Calu3 (cell line): ENCODE results near the gene MAP2K1. TPM values are rescaled to one million over a fixed set of nuclear protein-coding genes. Genes with fewer than 3 reads are reported as not detected.

Source experiments
- BruUV-seq: library from RNA; stranded (reverse); fragments of 400-500 nt; replicated peaks from 2 replicates; lab custom pipeline; 2021; lab: Mats Ljungman, UMichigan
- CTCF ChIA-PET: fragments of 300-600 bp; sonication (Branson Sonifier 250); formaldehyde crosslinking; loops from one replicate; lab custom pipeline; 2022; ENCODE audit warnings: antibody characterized with exemption; lab: Charles Lee
- DNase-seq: peaks from one replicate; pipeline ENCODE4 v3.0.0; 2022
- H3K27ac Mint-ChIP-seq: one replicate; pipeline ENCODE4 v1.8.0; 2022; ENCODE audit warnings: mixed read lengths; ENCODE audit not compliant: unreplicated experiment
- H3K27me3 Mint-ChIP-seq: one replicate; pipeline ENCODE4 v1.8.0; 2022; ENCODE audit warnings: mixed read lengths; ENCODE audit not compliant: unreplicated experiment
- H3K36me3 Mint-ChIP-seq: one replicate; pipeline ENCODE4 v1.8.0; 2022; ENCODE audit warnings: mild to moderate bottlenecking, moderate library complexity, mixed read lengths; ENCODE audit not compliant: insufficient read depth, unreplicated experiment
- H3K4me1 Mint-ChIP-seq: one replicate; pipeline ENCODE4 v1.8.0; 2022; ENCODE audit warnings: mild to moderate bottlenecking, low read depth, mixed read lengths; ENCODE audit not compliant: unreplicated experiment
- H3K4me3 Mint-ChIP-seq: one replicate; pipeline ENCODE4 v1.8.0; 2022; ENCODE audit warnings: mild to moderate bottlenecking, low read depth, moderate library complexity, mixed read lengths; ENCODE audit not compliant: unreplicated experiment
- H3K9me3 Mint-ChIP-seq: one replicate; pipeline ENCODE4 v1.8.0; 2022; ENCODE audit warnings: low read depth, mixed read lengths; ENCODE audit not compliant: unreplicated experiment
- CTCF ChIP-seq: fragments of 200-600 bp; IDR thresholded peaks from one replicate; pipeline ENCODE4 v1.8.0; 2022; ENCODE audit warnings: antibody characterized with exemption; ENCODE audit not compliant: unreplicated experiment
- intact Hi-C: fragments of 100-400 bp; cut with micrococcal nuclease; formaldehyde crosslinking; loops from one replicate; pipeline ENCODE4 v1.10.0; 2022; ENCODE audit not compliant: unreplicated experiment
- microRNA-seq: library from miRNA; unstranded; fragments of <30 nt; microRNA quantifications from one replicate; pipeline ENCODE4 v1.2.0, GENCODE V29; 2022
- total RNA-seq: library from RNA; stranded (reverse); gene quantifications from 2 replicates; pipeline ENCODE4 v1.2.3, GENCODE V29; 2022

Gene MAP2K1
- total RNA-seq, 1 experiment from 2014 or later = 67.6 TPM

- no TSS peak for BruUV-seq
- H3K27ac Mint-ChIP-seq = no peak overlapping the region
- no peak overlapping the region for H3K4me3 Mint-ChIP-seq
- no peak for TF ChIP-seq CTCF
- no peaks in the 10 kb centered on the region for H3K4me1 Mint-ChIP-seq
- H3K9me3 Mint-ChIP-seq = no peaks in the 10 kb centered on the region
- intact Hi-C loops = no loop called here
- H3K36me3 Mint-ChIP-seq = peaks cover 17% of the 10 kb centered on the region
- H3K27me3 Mint-ChIP-seq = no peaks in the 10 kb centered on the region
- CTCF ChIA-PET = no interaction called here
- DNase-seq = no peak
Measured at GRCh38 chr15:66524838-66525237, 138.1 kb downstream of the MAP2K1 start.

- H3K27me3 Mint-ChIP-seq = no peaks in the 10 kb centered on the region
- no peaks in the 10 kb centered on the region for H3K4me1 Mint-ChIP-seq
- no TSS peak for BruUV-seq
- no peak overlapping the region for H3K4me3 Mint-ChIP-seq
- H3K9me3 Mint-ChIP-seq = no peaks in the 10 kb centered on the region
- DNase-seq = no peak
- CTCF ChIA-PET = interaction anchor here (0.6 kb wide), 1 partner anchor 463 kb away, joined by 3 read pairs; no protein-coding TSS in a partner anchor
- peaks cover 6% of the 10 kb centered on the region for H3K36me3 Mint-ChIP-seq
- TF ChIP-seq CTCF = no peak
- no peak overlapping the region for H3K27ac Mint-ChIP-seq
- intact Hi-C loops = no loop called here
Measured at GRCh38 chr15:66535056-66535455, 148.3 kb downstream of the MAP2K1 start.

Small RNAs within 50 kb of the gene (microRNA-seq; reads per million reads assigned to microRNA genes)
- 3.2 reads per million for gene MIR4512

Other genes with a start within 250 kb of the MAP2K1 start
- 0.09 and 0.15 TPM in 2 replicates for gene MEGF11, start 133.2 kb upstream of the MAP2K1 start, total RNA-seq
- 24.6 and 25.3 TPM in 2 replicates for gene DIS3L, start 93.3 kb upstream of the MAP2K1 start, total RNA-seq
- gene TIPIN, start 30.2 kb upstream of the MAP2K1 start, total RNA-seq = 19.8 and 27.0 TPM in 2 replicates
- 47.6 and 52.1 TPM in 2 replicates for gene SNAPC5, start 110.8 kb downstream of the MAP2K1 start, total RNA-seq
- gene RPL4, start 117.9 kb downstream of the MAP2K1 start, total RNA-seq = 2,415 and 2,676 TPM in 2 replicates
- gene ZWILCH, start 118.4 kb downstream of the MAP2K1 start, total RNA-seq = 33.2 and 34.5 TPM in 2 replicates
- gene LCTL, start 179.1 kb downstream of the MAP2K1 start, total RNA-seq = 0.35 TPM in 1 of 2 replicates, not detected in the other